OCI-LY3 (cell line): ENCODE measurements around the gene QPCT.
A peak's percentile ranks its signal among the peaks of the same experiment; 100 is the strongest.

Experiments
- H2AFZ ChIP-seq: fragments of 200-600, 300-600 bp; shearing (Covaris generic); 2 replicates; pipeline ENCODE4 v1.6.0; 2014; ENCODE audit warnings: antibody characterized with exemption, low read depth, low read length
- H3K27ac ChIP-seq: fragments of 200-600, 300-600 bp; sonication (generic); 2 replicates; pipeline ENCODE4 v1.5.1; 2014; ENCODE audit warnings: mild to moderate bottlenecking, low read length, moderate library complexity, mixed read lengths
- H3K27me3 ChIP-seq: fragments of 200-600, 300-600 bp; sonication (generic); 2 replicates; pipeline ENCODE4 v1.6.1; 2014; ENCODE audit warnings: low read depth, low read length, mixed read lengths
- H3K36me3 ChIP-seq: fragments of 200-600, 300-600 bp; sonication (generic); replicated peaks from 2 replicates; pipeline ENCODE3; 2014; ENCODE audit warnings: low read depth, low read length, mixed read lengths
- H3K4me1 ChIP-seq: fragments of 300-600, 200-600 bp; sonication (generic); 2 replicates; pipeline ENCODE4 v1.6.1; 2014; ENCODE audit warnings: low read length, mixed read lengths
- H3K4me2 ChIP-seq: fragments of 200-600, 300-600 bp; sonication (generic); 2 replicates; pipeline ENCODE4 v1.6.1; 2014; ENCODE audit warnings: low read length, mixed read lengths
- H3K4me3 ChIP-seq: fragments of 300-600, 200-600 bp; sonication (generic); 2 replicates; pipeline ENCODE4 v1.5.1; 2014; ENCODE audit warnings: antibody characterized with exemption, mild to moderate bottlenecking, low read length, moderate library complexity
- H3K79me2 ChIP-seq: fragments of 300-600, 200-600 bp; shearing (Covaris generic); 2 replicates; pipeline ENCODE4 v1.6.1; 2014; ENCODE audit warnings: mild to moderate bottlenecking, low read length, mixed read lengths
- H3K9ac ChIP-seq: fragments of 300-600, 200-600 bp; shearing (Covaris generic); 2 replicates; pipeline ENCODE4 v1.6.0; 2014; ENCODE audit warnings: mild to moderate bottlenecking, low read length, moderate library complexity
- H3K9me3 ChIP-seq: fragments of 200-600, 300-600 bp; shearing (Covaris generic); 2 replicates; pipeline ENCODE4 v1.6.1; 2014; ENCODE audit warnings: low read length, mixed read lengths; ENCODE audit not compliant: insufficient read depth
- H4K20me1 ChIP-seq: fragments of 200-600, 300-600 bp; sonication (generic); 2 replicates; pipeline ENCODE4 v1.6.1; 2016; ENCODE audit warnings: low read length, mixed read lengths; ENCODE audit not compliant: insufficient read depth
- EZH2phosphoT487 ChIP-seq: fragments of 200-600 bp; shearing (Covaris generic); IDR thresholded peaks from 2 replicates; pipeline ENCODE4 v1.6.1; 2018; ENCODE audit warnings: antibody characterized with exemption, mixed run types, low read depth
- TF ChIP-seq, protein P1 (sequence below): fragments of 200-600, 300-600 bp; sonication (generic); IDR thresholded peaks from 2 replicates; pipeline ENCODE4 v1.5.1; 2014; ENCODE audit warnings: antibody characterized with exemption, low read length, low read depth

The QPCT gene

DNA sequence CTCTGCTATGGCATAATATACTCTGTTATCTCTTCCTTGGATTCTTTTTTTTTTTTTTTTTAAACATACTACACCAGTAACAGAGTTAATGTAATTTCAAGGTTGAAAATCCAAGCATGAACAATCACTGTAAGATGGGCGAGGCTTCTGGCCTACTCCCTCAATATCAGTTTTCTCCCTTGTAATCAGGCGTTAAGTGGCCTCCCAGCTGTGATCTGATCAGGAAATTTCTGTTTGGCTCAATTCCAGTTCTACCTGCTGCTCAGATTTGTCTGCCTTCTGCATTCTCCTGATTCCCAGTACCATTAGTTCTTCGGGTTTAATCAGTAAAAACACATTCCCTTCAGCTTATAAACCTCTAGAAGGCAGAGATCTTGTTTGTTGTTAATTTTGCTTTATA, 38.4 kb upstream of the QPCT start:
- Histone ChIP-seq H3K27ac (no peak overlapping the region), H4K20me1 (peaks cover 54% of the 10 kb centered on the region), H3K9ac (no peak overlapping the region), H3K4me1 (no peaks in the 10 kb centered on the region), H3K9me3 (no peaks in the 10 kb centered on the region), H3K27me3 (no peaks in the 10 kb centered on the region), H2AFZ (no peak overlapping the region), H3K36me3 (peaks cover 3% of the 10 kb centered on the region), H3K4me3 (no peak overlapping the region), H3K79me2 (peaks cover 96% of the 10 kb centered on the region), H3K4me2 (no peak overlapping the region)
- TF ChIP-seq, protein P1, sequence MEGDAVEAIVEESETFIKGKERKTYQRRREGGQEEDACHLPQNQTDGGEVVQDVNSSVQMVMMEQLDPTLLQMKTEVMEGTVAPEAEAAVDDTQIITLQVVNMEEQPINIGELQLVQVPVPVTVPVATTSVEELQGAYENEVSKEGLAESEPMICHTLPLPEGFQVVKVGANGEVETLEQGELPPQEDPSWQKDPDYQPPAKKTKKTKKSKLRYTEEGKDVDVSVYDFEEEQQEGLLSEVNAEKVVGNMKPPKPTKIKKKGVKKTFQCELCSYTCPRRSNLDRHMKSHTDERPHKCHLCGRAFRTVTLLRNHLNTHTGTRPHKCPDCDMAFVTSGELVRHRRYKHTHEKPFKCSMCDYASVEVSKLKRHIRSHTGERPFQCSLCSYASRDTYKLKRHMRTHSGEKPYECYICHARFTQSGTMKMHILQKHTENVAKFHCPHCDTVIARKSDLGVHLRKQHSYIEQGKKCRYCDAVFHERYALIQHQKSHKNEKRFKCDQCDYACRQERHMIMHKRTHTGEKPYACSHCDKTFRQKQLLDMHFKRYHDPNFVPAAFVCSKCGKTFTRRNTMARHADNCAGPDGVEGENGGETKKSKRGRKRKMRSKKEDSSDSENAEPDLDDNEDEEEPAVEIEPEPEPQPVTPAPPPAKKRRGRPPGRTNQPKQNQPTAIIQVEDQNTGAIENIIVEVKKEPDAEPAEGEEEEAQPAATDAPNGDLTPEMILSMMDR = no peak
- no peak for TF ChIP-seq EZH2phosphoT487

DNA sequence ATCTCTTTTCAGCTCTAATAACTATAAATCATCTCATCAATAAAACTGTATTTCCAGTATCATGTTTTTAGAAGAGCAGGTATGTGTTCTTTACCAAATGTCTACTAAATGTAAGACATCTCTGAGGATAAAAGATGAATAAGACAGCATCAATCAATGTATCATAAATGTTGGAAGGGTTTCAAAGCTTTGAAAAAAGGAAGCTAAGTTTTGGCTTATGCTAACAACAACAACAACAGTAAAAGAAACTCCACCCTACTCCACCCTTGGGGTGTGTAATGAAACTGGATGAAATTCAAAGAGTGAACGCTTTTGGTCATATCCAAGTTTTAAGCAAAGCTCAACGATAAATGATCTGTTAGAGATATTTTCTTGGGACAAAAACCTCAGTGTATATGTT, 36.9 kb upstream of the QPCT start:
- peaks cover 3% of the 10 kb centered on the region for H3K36me3 ChIP-seq
- no peak overlapping the region for H2AFZ ChIP-seq
- TF ChIP-seq, protein P1 = no peak
- no peak for TF ChIP-seq EZH2phosphoT487
- H3K9me3 ChIP-seq = no peaks in the 10 kb centered on the region
- no peaks in the 10 kb centered on the region for H3K4me1 ChIP-seq
- no peak overlapping the region for H3K27ac ChIP-seq
- peaks cover 45% of the 10 kb centered on the region for H4K20me1 ChIP-seq
- H3K9ac ChIP-seq = no peak overlapping the region
- no peak overlapping the region for H3K4me2 ChIP-seq
- H3K4me3 ChIP-seq = no peak overlapping the region
- H3K27me3 ChIP-seq = no peaks in the 10 kb centered on the region
- peaks cover 96% of the 10 kb centered on the region for H3K79me2 ChIP-seq

DNA sequence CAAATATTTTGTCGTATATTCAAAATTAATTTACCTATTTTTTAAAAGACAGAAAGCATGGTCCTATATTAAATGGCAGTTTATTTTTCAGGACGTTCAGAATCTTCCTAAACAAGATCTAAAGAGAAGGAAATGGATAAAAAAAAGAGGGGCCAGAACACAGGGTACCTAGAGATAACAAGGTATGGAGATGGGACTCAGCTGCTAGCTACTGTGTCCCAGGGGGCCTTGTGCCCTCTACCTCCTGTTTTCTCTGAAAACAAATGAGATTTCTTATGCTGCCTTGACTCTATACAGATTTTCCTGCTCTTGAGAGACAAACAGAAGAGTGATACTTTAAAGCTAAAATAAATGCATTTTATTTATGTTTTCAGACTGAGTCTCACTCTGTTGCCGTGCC, 29.1 kb upstream of the QPCT start:
- Histone ChIP-seq H3K27ac (no peak overlapping the region), H3K4me3 (no peak overlapping the region), H3K9ac (no peak overlapping the region), H3K9me3 (no peaks in the 10 kb centered on the region), H4K20me1 (peaks cover 46% of the 10 kb centered on the region), H2AFZ (no peak overlapping the region), H3K36me3 (peaks cover 14% of the 10 kb centered on the region), H3K4me1 (peaks cover 43% of the 10 kb centered on the region), H3K27me3 (no peaks in the 10 kb centered on the region), H3K79me2 (peaks cover 92% of the 10 kb centered on the region), H3K4me2 (no peak overlapping the region)
- TF ChIP-seq, protein P1 = no peak
- no peak for TF ChIP-seq EZH2phosphoT487

DNA sequence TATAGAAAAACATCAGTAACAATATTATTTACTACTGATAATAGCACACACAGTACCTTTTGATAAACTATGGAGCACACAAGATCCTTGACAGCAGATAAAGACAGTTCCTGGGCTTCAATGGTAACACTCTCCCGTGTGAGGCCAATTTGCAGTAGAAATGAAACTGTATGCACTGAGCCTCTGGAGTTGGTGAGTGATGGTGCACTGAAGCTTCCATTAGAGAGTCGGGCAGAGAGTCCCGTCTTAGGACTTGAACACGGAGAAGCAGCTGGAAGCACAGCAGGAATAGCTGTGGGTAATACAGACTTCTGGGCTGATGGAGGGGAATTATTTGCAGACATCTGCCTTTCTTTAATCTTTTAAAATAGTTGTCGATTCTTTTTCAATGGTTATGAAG, 28.2 kb upstream of the QPCT start:
- no peaks in the 10 kb centered on the region for H3K9me3 ChIP-seq
- no peak overlapping the region for H3K4me3 ChIP-seq
- H2AFZ ChIP-seq = no peak overlapping the region
- TF ChIP-seq, protein P1 = no peak
- no peak for TF ChIP-seq EZH2phosphoT487
- no peaks in the 10 kb centered on the region for H3K27me3 ChIP-seq
- no peak overlapping the region for H3K27ac ChIP-seq
- H3K9ac ChIP-seq = no peak overlapping the region
- peaks cover 14% of the 10 kb centered on the region for H3K36me3 ChIP-seq
- H3K79me2 ChIP-seq = peaks cover 92% of the 10 kb centered on the region
- H4K20me1 ChIP-seq = peaks cover 42% of the 10 kb centered on the region
- H3K4me2 ChIP-seq = peak overlapping the region; percentile 21; the same call in 1 of the 2 replicates
- peaks cover 48% of the 10 kb centered on the region for H3K4me1 ChIP-seq
